HuH-7.5 (cell line): ENCODE results near the gene RECK.
A peak's percentile ranks its signal among the peaks of the same experiment; 100 is the strongest.
"Not testable (repeated sequence)": the region's sequence is repeated elsewhere in the genome, so short reads cannot be mapped to it uniquely, and the experiment has no call there.

Source experiments
- DNase-seq: peaks from one replicate; pipeline ENCODE4 v3.0.0; 2011; ENCODE audit warnings: low spot score

Gene RECK

DNA sequence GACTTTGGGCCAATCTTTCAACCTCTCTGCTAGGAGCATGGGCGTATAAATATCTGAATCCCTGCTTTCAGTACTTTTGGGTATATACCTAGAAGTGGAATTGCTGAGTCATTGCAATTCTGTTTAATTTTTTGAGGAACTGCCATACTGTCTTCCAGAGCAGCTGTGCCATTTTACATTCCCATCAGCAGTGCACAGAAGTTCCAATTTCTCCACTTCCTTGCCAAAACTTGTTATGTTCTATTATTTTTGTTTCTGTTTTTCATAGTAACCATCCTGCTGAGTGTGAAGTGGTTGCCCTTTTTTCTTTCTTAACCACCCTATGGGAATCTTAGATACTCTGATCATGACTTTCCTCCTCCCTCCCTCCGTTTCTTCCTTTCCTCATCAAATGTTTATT lies 121.4 kb downstream of the RECK start:
- no peak for DNase-seq

DNA sequence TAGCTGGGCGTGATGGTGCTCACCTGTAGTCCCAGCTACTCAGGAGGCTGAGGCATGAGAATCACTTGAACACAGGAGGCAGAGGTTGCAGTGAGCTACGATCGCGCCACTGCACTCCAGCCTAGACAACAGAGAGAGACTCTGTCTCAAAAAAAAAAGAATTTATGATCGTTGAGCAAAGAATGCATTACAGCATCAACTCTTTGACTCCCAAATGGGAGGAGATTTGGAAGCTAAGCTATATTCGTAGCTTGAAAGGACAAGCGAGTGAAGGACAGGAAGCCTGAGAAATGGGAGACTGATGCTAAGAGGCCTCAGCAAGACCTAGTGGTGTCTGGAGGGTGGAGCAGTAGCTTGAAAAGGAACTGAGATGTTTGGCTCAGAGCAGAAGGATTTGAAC lies 122.2 kb downstream of the RECK start:
- DNase-seq = no peak

DNA sequence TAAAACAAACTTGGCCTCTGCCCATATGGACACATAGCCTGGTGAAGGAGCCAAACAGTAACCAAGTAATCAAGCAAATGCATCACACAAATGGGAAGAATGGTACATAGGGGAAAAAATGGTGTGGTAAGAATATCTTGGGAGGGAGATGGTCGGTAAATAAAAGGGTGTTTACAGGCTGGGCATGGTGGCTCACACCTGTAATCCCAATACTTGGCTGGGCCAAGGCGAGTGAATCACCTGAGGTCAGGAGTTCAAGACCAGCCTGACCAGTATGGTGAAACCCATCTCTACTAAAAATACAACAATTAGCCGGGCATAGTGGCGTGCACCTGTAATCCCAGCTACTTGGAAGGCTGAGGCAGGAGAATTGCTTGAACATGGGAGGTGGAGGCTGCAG lies 122.8 kb downstream of the RECK start:
- not testable (repeated sequence) for DNase-seq

DNA sequence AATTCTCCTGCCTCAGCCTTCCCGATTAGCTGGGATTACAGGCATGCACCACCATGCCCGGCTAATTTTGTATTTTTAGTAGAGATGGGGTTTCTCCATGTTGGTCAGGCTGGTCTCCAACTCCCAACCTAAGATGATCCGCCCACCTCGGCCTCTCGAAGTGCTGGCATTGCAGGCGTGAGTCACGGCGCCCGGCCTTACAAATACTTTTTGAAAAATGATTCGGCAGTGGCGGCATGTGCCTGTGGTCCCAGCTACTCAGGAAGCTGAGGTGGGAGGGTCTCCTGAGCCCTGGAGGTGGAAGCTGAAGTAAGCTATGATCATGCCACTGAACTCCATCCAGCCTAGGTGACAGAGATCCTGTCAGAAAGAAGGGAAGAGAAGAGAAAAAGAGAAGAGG lies 123.4 kb downstream of the RECK start:
- DNase-seq = not testable (repeated sequence)

DNA sequence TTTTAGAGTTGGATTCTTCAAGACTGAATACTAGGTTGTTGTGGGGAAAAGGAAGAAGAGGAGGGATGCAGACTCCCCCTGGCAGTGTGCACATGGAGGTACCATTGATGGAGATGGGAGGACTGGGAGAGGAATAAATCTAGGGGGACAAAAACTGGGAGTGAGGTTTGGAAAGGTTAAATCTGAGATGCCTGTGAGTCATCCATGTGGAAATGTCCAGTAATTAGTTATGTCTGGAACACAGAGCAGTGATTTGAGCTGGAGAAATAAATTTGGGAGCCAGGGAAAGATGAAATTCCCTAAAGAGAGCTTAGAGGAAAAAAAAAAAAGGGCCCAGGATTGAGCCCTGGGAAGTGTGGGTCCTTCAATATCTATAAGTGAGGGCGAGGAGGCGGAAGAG lies 124.5 kb downstream of the RECK start:
- no peak for DNase-seq

DNA sequence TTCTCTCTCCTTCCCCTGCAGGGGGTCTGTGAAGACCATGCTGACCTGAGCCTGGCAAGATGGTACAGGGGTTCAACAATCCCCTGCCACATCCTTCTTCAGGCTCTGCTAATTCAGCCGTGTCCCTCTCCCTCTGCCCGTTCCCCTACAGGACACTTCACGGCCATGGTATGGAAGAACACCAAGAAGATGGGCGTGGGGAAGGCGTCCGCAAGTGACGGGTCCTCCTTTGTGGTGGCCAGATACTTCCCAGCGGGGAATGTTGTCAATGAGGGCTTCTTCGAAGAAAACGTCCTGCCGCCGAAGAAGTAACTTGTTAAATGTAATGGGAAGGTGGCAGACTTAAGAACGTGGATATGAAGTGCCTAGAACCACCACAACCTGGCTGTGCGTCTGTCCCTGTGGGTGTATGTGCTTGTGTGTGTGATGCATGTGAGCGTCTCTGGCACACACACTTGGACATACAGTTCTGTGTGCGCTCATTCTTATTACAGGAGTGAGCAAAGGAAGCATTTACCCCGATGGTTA lies 125.6 kb downstream of the RECK start:
- DNase-seq = no peak

DNA sequence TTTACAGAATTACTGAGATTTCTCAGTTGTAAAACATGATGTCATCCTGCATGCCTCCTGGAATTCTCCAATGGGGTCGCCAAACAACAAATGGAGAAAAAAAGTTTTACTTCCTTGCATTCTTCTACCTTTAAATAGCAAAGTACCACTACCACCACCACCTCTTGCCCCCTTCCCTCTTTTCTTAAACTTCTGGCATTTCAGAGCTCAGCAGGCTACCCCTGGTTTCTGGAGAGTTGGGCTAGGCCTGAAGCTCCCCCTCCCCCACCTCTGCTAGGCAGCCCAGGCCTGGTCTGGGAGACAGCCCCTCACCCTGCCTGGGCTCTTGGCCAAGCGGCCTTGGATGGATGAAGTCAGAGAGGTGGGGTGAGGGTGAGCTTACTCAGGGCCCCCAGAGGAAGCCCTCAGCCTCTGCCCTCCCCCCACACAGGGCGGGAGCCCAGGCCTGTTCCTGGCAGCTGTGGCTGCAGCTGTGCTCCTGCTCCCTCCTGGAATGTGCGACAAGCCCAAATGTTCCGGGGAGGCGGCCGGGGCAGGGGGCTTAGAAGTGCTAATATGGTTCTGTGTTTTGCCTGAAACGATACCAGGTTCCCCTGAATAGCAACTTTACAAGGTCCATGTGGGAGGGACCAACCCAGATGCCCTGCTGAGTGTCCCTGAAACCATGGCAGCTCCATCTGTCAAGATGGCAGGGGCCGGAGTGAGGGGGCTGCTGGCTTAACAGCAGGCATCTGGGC lies 126.5 kb downstream of the RECK start:
- no peak for DNase-seq

DNA sequence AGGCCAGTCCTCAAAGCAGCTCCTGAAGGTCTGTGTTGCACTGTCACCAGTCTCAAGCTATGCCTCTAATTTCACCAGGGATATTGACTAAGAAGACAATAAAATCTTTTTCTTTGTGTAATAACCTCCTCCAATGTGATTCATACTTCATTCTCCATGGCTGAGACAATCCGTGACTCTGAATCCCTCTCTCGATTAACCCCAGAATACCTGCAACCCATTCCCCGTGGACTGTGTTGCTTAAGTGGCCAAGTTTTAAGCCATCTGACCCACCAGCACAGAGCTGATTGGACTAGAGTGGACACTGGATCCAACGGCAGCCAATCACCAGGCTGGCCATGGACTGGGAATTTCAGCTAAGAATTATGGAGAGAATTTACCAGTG lies 127.1 kb downstream of the RECK start:
- DNase-seq = no peak

DNA sequence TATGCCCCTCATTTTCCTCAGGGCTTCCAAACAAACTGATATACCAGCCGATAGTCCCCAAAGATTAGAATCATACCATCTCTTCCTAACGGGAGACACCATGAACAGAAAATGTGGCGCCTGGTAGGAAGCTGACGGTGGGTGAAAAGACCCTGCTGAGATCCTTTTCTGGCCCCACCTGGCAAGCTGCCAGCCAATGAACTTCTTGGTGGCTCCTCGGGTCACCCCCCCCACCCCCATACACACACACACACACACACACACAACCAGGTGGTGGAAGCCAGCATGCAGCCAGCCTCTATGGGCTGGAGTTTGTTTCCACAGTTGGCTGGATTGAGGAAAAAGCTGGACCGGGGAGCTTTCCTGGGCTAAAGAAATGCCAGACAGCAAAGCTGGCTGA lies 127.7 kb downstream of the RECK start:
- no peak for DNase-seq

DNA sequence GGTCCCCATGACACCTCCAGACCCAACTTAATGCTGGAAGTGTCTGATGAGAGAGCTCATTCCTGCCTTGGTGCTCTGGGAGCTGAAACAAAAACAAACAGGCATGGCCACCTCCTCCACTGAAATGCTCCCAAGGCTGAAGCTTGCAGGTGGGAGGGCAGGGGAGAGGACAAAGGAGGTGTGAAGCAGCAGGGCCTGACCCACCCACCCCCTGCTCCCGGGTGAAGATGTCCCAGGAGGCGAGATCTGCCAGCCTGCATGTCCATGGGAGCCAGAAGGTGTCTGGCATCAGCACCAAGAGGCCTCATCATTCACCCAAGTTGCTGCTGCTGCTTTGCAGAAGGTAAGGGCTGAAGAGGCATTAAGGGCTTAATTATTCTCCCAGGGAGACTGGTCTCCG lies 128.3 kb downstream of the RECK start:
- DNase-seq = no peak

DNA sequence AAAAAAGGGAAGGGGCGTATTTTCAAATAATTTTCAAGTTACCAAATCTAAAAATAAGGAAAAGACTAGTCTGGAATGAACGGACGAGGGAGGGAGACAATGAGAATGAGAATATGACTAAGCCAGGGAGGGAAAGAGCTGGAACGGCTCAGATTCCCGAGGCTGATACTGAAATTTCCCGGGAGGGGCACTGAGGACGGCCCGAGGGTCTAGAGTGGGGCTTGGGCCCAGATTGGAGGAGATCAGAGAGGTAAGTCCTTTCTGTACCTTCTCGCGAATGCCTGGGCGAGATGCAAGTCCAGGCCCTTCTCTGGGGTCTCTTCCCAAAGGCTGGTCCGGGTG lies 129.1 kb downstream of the RECK start:
- DNase-seq = no peak

DNA sequence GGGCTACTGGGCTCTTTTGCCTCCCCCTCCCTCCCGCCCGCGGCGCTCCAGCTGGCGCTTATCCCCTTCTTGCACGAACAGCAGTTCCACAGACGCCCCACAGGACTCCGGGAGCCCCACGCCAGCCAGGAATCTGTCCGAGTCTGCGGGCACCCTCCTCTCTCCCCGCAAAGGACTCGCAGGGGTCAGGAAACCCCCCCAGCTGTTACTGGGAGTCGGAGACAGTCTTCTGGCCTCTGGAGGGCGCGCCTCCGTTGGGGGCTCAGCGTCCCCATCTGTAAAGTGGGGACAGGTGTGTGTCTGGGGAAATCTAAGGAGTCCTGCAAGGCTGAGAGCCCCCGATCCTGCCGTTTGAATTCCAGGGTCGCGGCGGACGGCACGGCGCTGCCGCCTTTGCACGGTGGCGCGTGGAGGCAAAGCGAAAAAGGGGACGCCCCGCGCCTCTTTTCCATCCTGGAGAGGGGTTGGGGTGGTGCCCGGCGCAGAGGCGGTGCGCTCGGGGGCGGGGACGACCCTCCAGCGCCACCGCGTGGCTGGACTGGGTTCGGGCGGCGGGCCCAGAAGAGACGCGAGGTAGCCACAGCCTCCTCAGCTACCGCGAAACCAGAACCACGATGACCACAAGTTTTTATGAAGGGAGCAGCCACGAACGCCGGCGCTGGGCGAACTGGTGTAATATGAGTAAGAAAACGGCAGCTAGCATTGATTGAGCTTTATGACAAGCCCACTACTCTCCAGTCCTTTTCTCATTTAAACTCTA lies 129.6 kb downstream of the RECK start:
- peak; percentile 89 for DNase-seq

DNA sequence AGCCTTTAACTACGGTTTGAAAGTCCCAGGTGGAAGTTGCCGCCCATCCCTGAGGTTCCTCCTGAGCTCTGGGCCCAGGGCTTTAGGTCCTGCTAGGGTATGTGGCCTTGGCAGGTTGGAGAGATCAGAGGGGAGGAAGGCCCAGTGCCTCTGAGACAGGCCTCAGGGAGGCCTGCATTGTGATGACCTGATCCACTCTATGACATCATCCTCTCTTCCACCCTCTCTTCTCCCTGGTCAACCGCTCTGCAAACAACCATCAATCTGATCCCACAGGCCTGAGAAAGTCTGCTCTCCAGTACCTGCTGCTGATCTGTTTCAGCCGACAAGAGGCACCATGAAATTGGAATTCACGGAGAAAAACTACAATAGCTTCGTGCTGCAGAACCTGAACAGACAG lies 132.5 kb downstream of the RECK start, which contains the start of gene CCIN:
TSS of gene CCIN (plus strand) at position 223 of the 400 bp plus-strand sequence. CDS start at position 338, 115 bp downstream.
- DNase-seq = no peak

DNA sequence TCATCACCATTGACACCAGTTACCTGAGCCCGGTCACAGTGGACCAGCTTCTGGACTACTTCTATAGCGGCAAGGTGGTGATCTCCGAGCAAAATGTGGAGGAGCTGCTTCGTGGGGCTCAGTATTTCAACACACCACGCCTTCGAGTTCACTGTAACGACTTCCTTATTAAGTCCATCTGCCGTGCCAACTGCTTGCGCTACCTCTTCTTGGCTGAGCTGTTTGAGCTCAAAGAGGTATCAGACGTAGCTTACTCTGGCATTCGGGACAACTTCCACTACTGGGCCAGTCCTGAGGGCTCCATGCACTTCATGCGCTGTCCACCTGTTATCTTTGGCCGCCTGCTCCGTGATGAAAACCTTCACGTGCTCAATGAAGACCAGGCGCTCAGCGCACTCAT lies 133.0 kb downstream of the RECK start:
- DNase-seq = no peak

DNA sequence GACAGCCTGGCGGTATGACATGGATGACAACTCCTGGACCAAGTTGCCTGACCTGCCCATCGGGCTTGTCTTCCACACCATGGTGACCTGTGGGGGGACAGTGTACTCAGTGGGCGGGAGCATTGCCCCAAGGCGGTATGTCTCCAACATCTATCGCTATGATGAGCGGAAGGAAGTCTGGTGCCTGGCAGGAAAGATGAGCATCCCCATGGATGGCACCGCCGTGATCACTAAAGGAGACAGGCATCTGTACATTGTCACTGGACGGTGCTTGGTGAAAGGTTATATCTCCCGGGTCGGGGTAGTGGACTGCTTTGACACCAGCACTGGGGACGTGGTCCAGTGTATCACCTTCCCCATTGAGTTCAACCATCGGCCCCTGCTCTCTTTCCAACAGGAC lies 133.8 kb downstream of the RECK start:
- no peak for DNase-seq

DNA sequence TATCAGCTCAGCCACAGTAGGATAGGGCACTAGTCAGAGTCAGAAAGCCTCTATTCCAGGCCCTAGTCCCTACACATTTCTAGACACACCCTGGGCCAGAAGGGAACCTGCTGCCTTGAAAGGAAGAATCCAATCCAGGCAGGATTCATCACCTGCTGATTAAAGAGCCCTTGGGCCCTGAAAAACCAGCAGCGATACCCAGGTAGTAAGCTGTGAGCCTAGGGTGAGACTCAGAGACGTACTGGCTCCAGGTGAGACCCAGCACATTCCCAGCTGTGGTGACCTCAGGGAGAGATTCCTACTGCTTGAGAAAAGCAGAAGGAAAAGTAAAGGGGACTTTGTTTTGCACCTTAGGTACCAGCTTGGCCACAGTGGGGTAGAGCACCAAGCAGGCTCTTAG lies 137.1 kb downstream of the RECK start:
- DNase-seq = no peak
